ENCODE results near the gene SMG6. TPM values are rescaled to one million over a fixed set of nuclear protein-coding genes. Genes with fewer than 3 reads are reported as not detected.

Gene SMG6
- total and polyA plus RNA-seq, 2 of the 13 experiments (the other 11 are each of a cell fraction or from before 2014, with no cell fraction given): 4.6 to 14.6 TPM

DNA sequence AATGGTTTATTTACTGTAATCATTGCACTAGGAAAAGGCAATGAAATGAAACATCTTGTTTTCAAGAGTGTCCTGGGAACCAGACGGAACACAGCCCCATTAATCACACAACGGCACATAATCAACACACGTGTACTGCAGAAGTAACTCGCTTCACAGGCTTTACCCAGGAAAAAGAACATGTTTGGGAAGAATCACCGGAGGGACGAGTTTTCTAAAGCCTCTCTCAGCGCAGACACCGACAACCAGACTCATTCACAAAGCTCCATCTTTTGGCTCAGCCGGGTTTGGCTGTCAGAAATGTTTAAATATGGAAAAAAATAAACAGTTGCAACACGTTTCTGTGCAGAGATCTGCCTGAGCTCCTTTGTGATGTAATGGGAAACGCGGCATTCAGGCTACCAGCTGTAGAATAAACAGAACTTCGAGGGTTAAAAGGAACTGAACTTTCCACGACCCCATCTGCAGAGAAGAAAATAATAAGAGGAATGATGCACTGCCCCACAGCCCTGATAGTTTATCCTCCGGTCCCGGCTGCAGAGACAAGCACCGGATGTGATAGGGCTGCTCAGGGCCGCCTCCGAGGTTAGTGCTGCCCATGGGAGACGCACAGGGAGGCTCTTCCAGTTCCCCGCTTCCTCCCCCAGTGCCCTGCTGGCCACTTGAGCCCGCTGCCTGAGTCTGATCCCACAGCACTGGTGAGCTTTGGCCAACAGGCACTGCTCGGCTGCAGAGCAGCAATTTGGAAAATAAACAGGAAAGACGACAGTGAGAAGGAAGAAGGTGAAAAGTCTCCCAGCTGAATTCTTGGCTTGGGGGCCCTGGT is 128.9 kb downstream of the SMG6 start (continued):
- TF ChIP-seq, protein P1, sequence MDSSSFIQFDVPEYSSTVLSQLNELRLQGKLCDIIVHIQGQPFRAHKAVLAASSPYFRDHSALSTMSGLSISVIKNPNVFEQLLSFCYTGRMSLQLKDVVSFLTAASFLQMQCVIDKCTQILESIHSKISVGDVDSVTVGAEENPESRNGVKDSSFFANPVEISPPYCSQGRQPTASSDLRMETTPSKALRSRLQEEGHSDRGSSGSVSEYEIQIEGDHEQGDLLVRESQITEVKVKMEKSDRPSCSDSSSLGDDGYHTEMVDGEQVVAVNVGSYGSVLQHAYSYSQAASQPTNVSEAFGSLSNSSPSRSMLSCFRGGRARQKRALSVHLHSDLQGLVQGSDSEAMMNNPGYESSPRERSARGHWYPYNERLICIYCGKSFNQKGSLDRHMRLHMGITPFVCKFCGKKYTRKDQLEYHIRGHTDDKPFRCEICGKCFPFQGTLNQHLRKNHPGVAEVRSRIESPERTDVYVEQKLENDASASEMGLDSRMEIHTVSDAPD (CRISPR knock-in tag; IDR thresholded peaks at IDR 0.05): peak; percentile 81; the same call in 1 of the 2 replicates
- peak; percentile 72; the same call in 1 of the 2 replicates for TF ChIP-seq MIXL1 (CRISPR knock-in tag; IDR thresholded peaks at IDR 0.05)
- TF ChIP-seq RORA (CRISPR knock-in tag; IDR thresholded peaks at IDR 0.05): no peak
- no peak for TF ChIP-seq KLF15 (CRISPR knock-in tag; IDR thresholded peaks at IDR 0.05; ENCODE audit: borderline replicate concordance)
- TF ChIP-seq ELF4 (CRISPR knock-in tag; IDR thresholded peaks at IDR 0.05; ENCODE audit: borderline replicate concordance): no peak
- no peak for TF ChIP-seq CHCHD3 (CRISPR knock-in tag; IDR thresholded peaks at IDR 0.05)
- TF ChIP-seq, protein P2, sequence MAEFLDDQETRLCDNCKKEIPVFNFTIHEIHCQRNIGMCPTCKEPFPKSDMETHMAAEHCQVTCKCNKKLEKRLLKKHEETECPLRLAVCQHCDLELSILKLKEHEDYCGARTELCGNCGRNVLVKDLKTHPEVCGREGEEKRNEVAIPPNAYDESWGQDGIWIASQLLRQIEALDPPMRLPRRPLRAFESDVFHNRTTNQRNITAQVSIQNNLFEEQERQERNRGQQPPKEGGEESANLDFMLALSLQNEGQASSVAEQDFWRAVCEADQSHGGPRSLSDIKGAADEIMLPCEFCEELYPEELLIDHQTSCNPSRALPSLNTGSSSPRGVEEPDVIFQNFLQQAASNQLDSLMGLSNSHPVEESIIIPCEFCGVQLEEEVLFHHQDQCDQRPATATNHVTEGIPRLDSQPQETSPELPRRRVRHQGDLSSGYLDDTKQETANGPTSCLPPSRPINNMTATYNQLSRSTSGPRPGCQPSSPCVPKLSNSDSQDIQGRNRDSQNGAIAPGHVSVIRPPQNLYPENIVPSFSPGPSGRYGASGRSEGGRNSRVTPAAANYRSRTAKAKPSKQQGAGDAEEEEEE (CRISPR knock-in tag; IDR thresholded peaks at IDR 0.05; ENCODE audit: borderline replicate concordance): no peak
- TF ChIP-seq, protein P3, sequence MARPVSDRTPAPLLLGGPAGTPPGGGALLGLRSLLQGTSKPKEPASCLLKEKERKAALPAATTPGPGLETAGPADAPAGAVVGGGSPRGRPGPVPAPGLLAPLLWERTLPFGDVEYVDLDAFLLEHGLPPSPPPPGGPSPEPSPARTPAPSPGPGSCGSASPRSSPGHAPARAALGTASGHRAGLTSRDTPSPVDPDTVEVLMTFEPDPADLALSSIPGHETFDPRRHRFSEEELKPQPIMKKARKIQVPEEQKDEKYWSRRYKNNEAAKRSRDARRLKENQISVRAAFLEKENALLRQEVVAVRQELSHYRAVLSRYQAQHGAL (CRISPR knock-in tag; IDR thresholded peaks at IDR 0.05; ENCODE audit: not compliant biosample characterization): no peak
- TF ChIP-seq ZNF761 (CRISPR knock-in tag; conservative IDR thresholded peaks at IDR 0.05): 0 out of 2 replicates have a peak, but pooled peaks have one; percentile 34
- TF ChIP-seq FOXJ3 (CRISPR knock-in tag; IDR thresholded peaks at IDR 0.05; ENCODE audit: borderline replicate concordance): peak; percentile 91
- TF ChIP-seq, protein P4, sequence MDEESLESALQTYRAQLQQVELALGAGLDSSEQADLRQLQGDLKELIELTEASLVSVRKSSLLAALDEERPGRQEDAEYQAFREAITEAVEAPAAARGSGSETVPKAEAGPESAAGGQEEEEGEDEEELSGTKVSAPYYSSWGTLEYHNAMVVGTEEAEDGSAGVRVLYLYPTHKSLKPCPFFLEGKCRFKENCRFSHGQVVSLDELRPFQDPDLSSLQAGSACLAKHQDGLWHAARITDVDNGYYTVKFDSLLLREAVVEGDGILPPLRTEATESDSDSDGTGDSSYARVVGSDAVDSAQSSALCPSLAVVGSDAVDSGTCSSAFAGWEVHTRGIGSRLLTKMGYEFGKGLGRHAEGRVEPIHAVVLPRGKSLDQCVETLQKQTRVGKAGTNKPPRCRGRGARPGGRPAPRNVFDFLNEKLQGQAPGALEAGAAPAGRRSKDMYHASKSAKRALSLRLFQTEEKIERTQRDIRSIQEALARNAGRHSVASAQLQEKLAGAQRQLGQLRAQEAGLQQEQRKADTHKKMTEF (CRISPR knock-in tag; IDR thresholded peaks at IDR 0.05): peak; percentile 69
- no peak for TF ChIP-seq FIP1L1 (IDR thresholded peaks at IDR 0.05; ENCODE audit: borderline replicate concordance, insufficient read depth, low read depth, low read length)
- TF ChIP-seq YEATS2 (CRISPR knock-in tag; IDR thresholded peaks at IDR 0.05; ENCODE audit: borderline replicate concordance): peak; percentile 55; the same call in 1 of the 2 replicates
- peak; percentile 90 for TF ChIP-seq MEF2D (CRISPR knock-in tag; IDR thresholded peaks at IDR 0.05)
- no peak for TF ChIP-seq NR3C1 (CRISPR knock-in tag; IDR thresholded peaks at IDR 0.05)
- TF ChIP-seq, protein P5, sequence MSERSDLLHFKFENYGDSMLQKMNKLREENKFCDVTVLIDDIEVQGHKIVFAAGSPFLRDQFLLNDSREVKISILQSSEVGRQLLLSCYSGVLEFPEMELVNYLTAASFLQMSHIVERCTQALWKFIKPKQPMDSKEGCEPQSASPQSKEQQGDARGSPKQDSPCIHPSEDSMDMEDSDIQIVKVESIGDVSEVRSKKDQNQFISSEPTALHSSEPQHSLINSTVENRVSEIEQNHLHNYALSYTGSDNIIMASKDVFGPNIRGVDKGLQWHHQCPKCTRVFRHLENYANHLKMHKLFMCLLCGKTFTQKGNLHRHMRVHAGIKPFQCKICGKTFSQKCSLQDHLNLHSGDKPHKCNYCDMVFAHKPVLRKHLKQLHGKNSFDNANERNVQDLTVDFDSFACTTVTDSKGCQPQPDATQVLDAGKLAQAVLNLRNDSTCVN (CRISPR knock-in tag; IDR thresholded peaks at IDR 0.05; ENCODE audit: borderline replicate concordance): peak; percentile 61; the same call in 1 of the 2 replicates

All from HepG2 (cell line).